ENCODE results near the gene SAXO2.

DNA sequence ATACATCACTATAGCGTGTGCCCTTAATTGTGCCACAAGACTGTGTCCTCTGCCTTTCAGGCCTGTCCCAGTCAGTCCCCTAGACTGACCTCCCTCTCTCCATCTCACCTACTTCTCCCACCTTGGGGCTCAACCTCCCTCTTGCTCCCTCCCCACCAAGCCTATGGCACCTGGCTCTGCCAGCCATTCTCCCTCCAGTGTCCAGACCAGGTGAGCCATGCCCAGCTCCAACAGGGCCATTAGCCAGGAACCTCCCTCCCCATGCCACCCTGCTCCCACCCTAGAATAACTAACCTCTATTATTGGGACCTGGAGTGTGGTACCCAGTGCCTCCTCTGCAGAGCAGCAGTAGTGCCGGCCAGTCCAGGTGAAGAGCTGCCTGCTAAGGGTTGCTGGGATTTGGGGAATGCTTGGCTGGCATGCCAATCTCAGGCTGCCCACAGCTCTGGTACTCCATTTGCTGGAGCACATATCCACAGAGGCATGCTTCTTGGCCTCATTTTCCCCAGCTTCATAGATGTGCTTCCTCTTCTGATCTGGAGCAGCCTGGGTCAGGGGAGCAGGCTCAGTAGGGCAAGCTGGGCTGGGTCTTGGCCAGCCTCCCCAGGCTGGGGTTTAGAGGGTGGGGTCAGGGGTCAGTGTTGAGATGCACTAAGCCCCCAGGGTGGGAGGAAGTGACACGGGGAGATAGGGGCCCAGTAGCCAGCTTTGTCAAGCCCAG lies 38.8 kb downstream of the SAXO2 start:
- TF ChIP-seq, protein P1, sequence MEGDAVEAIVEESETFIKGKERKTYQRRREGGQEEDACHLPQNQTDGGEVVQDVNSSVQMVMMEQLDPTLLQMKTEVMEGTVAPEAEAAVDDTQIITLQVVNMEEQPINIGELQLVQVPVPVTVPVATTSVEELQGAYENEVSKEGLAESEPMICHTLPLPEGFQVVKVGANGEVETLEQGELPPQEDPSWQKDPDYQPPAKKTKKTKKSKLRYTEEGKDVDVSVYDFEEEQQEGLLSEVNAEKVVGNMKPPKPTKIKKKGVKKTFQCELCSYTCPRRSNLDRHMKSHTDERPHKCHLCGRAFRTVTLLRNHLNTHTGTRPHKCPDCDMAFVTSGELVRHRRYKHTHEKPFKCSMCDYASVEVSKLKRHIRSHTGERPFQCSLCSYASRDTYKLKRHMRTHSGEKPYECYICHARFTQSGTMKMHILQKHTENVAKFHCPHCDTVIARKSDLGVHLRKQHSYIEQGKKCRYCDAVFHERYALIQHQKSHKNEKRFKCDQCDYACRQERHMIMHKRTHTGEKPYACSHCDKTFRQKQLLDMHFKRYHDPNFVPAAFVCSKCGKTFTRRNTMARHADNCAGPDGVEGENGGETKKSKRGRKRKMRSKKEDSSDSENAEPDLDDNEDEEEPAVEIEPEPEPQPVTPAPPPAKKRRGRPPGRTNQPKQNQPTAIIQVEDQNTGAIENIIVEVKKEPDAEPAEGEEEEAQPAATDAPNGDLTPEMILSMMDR (IDR thresholded peaks at IDR 0.05), result no peak
- no peak for TF ChIP-seq EZH2 (IDR thresholded peaks at IDR 0.05; ENCODE audit: borderline replicate concordance, insufficient read depth, low read depth, low read length, poor library complexity, severe bottlenecking)
